ENCODE data around the gene SARM1.

SARM1 gene

DNA sequence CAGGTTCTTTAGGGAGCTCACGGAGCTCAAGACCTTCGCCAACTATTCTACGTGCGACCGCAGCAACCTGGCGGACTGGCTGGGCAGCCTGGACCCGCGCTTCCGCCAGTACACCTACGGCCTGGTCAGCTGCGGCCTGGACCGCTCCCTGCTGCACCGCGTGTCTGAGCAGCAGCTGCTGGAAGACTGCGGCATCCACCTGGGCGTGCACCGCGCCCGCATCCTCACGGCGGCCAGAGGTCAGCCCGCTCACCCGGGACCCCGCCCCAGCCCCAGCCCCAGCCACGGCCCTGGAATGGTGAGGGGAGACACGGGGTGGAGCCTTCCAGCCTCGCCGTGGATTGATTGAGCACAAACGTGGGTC is 13.5 kb downstream of the SARM1 start:
- Histone ChIP-seq H3K4me1 (ENCODE audit: control insufficient read depth, insufficient read depth, low read length) (peaks cover 8% of the 10 kb centered on the region), H3K27ac (ENCODE audit: low read length) (no peak overlapping the region), H3K36me3 (ENCODE audit: control insufficient read depth in 2 of 2, insufficient read depth in 2 of 2, low read length in 2 of 2) (peaks cover 8 to 12% of the 10 kb centered on the region in 2 donors), H3K9me3 (ENCODE audit: control insufficient read depth in 2 of 2, low read length in 2 of 2) (no peaks in the 10 kb centered on the region), H3K4me3 (ENCODE audit: low read length in 2 of 2) (peak overlapping the region; percentile 12 to 59), H3K27me3 (ENCODE audit: control insufficient read depth in 1 of 2, insufficient read depth in 2 of 2, low read length in 2 of 2) (no peaks in the 10 kb centered on the region), H3K9ac (ENCODE audit: low read length in 2 of 2) (no peak overlapping the region)

DNA sequence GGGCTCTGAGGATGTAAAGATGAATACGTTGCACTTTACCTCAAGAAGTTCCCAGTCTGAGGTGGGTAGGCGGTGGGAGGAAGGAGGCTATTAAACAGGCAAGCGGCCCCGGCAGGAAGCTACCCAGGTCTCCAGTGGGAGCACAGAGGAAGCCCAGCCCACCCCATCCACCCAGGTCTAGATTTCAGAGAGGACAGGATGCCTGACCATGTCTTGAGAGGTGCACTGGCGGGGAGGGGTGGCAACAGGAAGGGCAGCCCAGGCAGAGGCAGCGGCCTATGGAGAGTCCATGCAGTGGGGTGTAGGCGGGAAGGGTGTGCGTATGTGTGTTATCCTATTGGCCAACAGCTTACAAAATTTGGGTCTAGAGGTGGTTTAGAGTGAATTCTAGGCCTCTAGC is 13.9 kb downstream of the SARM1 start:
- Histone ChIP-seq H3K9me3 (ENCODE audit: control insufficient read depth in 2 of 2, low read length in 2 of 2) (no peaks in the 10 kb centered on the region), H3K4me3 (ENCODE audit: low read length in 2 of 2) (no peak overlapping the region), H3K4me1 (ENCODE audit: control insufficient read depth, insufficient read depth, low read length) (peaks cover 8% of the 10 kb centered on the region), H3K27ac (ENCODE audit: low read length) (no peak overlapping the region), H3K36me3 (ENCODE audit: control insufficient read depth in 2 of 2, insufficient read depth in 2 of 2, low read length in 2 of 2) (peaks cover 12% of the 10 kb centered on the region in 2 donors), H3K9ac (ENCODE audit: low read length in 2 of 2) (no peak overlapping the region), H3K27me3 (ENCODE audit: control insufficient read depth in 1 of 2, insufficient read depth in 2 of 2, low read length in 2 of 2) (no peaks in the 10 kb centered on the region)

DNA sequence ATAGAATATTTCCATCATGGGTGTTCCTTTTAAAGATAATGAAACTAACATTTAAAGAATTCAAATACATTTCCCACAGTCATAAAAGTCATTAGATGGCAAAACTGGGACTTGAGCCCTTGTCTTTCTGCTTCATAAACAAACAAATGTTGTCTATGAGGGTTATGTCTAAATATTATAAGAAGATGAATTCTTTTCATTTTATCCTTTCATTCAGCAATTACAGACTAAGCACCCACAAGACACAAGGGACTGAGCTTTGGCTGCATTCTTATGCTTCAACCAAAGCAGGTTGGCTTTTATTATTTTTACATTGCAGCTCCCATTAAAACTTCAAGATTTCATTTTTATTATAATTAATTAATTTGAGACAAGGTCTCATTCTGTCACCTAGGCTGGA is 14.9 kb downstream of the SARM1 start:
- Histone ChIP-seq H3K4me3 (ENCODE audit: low read length in 2 of 2) (no peak overlapping the region), H3K9ac (ENCODE audit: low read length in 2 of 2) (no peak overlapping the region), H3K9me3 (ENCODE audit: control insufficient read depth in 2 of 2, low read length in 2 of 2) (no peaks in the 10 kb centered on the region), H3K4me1 (ENCODE audit: control insufficient read depth, insufficient read depth, low read length) (peaks cover 6% of the 10 kb centered on the region), H3K27ac (ENCODE audit: low read length) (no peak overlapping the region), H3K36me3 (ENCODE audit: control insufficient read depth in 2 of 2, insufficient read depth in 2 of 2, low read length in 2 of 2) (peaks cover 19 to 20% of the 10 kb centered on the region in 2 donors), H3K27me3 (ENCODE audit: control insufficient read depth in 1 of 2, insufficient read depth in 2 of 2, low read length in 2 of 2) (no peaks in the 10 kb centered on the region)

DNA sequence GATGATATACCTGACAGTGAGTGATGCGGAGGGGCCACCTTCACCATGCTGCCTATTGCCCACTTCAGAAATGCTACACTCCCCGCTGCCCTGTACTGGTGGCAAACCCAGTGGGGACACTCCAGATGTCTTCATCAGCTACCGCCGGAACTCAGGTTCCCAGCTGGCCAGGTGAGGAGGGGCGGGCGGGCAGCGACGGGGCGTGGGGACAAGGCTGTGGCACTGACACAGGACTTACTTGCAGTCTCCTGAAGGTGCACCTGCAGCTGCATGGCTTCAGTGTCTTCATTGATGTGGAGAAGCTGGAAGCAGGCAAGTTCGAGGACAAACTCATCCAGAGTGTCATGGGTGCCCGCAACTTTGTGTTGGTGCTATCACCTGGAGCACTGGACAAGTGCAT is 16.6 kb downstream of the SARM1 start:
- H3K4me3 ChIP-seq (ENCODE audit: low read length in 2 of 2), result no peak overlapping the region
- peaks cover 3% of the 10 kb centered on the region for H3K4me1 ChIP-seq (ENCODE audit: control insufficient read depth, insufficient read depth, low read length)
- no peaks in the 10 kb centered on the region for H3K9me3 ChIP-seq (ENCODE audit: control insufficient read depth in 2 of 2, low read length in 2 of 2)
- H3K27me3 ChIP-seq (ENCODE audit: control insufficient read depth in 1 of 2, insufficient read depth in 2 of 2, low read length in 2 of 2), result no peaks in the 10 kb centered on the region
- no peak overlapping the region for H3K9ac ChIP-seq (ENCODE audit: low read length in 2 of 2)
- H3K36me3 ChIP-seq (ENCODE audit: control insufficient read depth in 2 of 2, insufficient read depth in 2 of 2, low read length in 2 of 2), result peaks cover 25 to 28% of the 10 kb centered on the region in 2 donors
- no peak overlapping the region for H3K27ac ChIP-seq (ENCODE audit: low read length)

DNA sequence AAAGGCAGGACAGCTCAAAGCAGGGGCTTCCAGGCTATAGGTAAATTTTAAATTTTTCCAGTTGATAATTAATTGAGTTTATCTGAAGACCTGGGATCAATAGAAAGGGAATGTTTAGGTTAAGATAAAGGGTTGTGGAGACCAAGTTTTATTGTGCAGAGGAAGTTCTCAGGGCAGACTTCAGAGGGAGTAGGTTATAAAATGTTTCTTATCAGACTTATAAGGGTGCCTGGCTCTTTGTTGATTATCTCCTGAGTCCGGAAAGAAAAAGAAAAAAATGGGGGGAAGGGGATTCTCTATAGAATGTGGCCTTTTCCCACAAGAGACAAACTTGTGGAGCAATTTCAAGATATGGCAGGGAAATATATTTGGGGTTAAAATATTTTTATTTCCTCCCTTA is 18.6 kb downstream of the SARM1 start:
- no peaks in the 10 kb centered on the region for H3K9me3 ChIP-seq (ENCODE audit: control insufficient read depth in 2 of 2, low read length in 2 of 2)
- no peaks in the 10 kb centered on the region for H3K27me3 ChIP-seq (ENCODE audit: control insufficient read depth in 1 of 2, insufficient read depth in 2 of 2, low read length in 2 of 2)
- H3K4me1 ChIP-seq (ENCODE audit: control insufficient read depth, insufficient read depth, low read length), result no peaks in the 10 kb centered on the region
- H3K27ac ChIP-seq (ENCODE audit: low read length), result no peak overlapping the region
- H3K4me3 ChIP-seq (ENCODE audit: low read length in 2 of 2), result no peak overlapping the region
- peaks cover 25 to 30% of the 10 kb centered on the region in 2 donors for H3K36me3 ChIP-seq (ENCODE audit: control insufficient read depth in 2 of 2, insufficient read depth in 2 of 2, low read length in 2 of 2)
- H3K9ac ChIP-seq (ENCODE audit: low read length in 2 of 2), result no peak overlapping the region

DNA sequence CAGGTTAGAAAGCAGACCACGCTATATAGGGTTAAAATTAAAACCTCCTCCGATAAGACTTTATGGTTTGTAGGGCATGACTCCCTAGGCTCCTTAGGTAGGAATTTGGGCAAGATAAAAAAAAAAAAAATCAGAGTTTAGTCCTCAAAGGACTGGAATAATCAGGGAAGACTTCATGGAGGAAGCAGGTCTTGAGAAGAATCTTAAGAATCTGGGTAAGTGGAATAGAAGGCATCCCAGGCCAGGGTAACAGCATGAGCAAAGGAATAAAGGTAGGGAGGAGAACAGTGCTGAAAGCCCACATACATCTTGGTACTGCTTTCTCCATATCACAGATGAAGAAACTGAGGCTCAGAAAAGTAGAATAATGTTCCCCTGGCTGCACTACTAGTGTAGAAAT is 19.1 kb downstream of the SARM1 start:
- Histone ChIP-seq H3K9me3 (ENCODE audit: control insufficient read depth in 2 of 2, low read length in 2 of 2) (no peaks in the 10 kb centered on the region), H3K27ac (ENCODE audit: low read length) (no peak overlapping the region), H3K27me3 (ENCODE audit: control insufficient read depth in 1 of 2, insufficient read depth in 2 of 2, low read length in 2 of 2) (no peaks in the 10 kb centered on the region), H3K4me3 (ENCODE audit: low read length in 2 of 2) (no peak overlapping the region), H3K9ac (ENCODE audit: low read length in 2 of 2) (no peak overlapping the region), H3K36me3 (ENCODE audit: control insufficient read depth in 2 of 2, insufficient read depth in 2 of 2, low read length in 2 of 2) (peaks cover 25 to 30% of the 10 kb centered on the region in 2 donors), H3K4me1 (ENCODE audit: control insufficient read depth, insufficient read depth, low read length) (no peaks in the 10 kb centered on the region)

DNA sequence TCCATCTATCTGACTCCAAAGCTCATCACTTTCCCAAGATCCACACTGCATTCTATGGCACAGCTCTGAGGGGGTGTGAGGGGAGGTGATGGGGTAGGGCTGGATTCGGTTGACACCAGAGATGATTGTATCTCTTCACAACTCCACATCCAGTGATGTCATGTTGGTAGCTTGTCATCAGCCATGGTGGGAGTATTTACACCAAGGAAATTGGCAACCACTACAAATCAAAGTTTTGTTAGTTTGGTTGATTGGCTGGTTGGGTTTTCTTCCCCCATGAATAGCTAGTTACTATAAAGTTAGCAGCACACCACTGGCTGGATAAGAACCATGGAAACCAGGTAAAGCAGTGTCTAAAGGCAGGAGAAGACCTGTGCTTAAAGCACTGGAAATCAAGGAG is 19.5 kb downstream of the SARM1 start:
- H3K4me1 ChIP-seq (ENCODE audit: control insufficient read depth, insufficient read depth, low read length), result no peaks in the 10 kb centered on the region
- H3K9ac ChIP-seq (ENCODE audit: low read length in 2 of 2), result no peak overlapping the region
- peaks cover 29 to 34% of the 10 kb centered on the region in 2 donors for H3K36me3 ChIP-seq (ENCODE audit: control insufficient read depth in 2 of 2, insufficient read depth in 2 of 2, low read length in 2 of 2)
- H3K9me3 ChIP-seq (ENCODE audit: control insufficient read depth in 2 of 2, low read length in 2 of 2), result no peaks in the 10 kb centered on the region
- H3K27ac ChIP-seq (ENCODE audit: low read length), result no peak overlapping the region
- no peak overlapping the region for H3K4me3 ChIP-seq (ENCODE audit: low read length in 2 of 2)
- no peaks in the 10 kb centered on the region for H3K27me3 ChIP-seq (ENCODE audit: control insufficient read depth in 1 of 2, insufficient read depth in 2 of 2, low read length in 2 of 2)

DNA sequence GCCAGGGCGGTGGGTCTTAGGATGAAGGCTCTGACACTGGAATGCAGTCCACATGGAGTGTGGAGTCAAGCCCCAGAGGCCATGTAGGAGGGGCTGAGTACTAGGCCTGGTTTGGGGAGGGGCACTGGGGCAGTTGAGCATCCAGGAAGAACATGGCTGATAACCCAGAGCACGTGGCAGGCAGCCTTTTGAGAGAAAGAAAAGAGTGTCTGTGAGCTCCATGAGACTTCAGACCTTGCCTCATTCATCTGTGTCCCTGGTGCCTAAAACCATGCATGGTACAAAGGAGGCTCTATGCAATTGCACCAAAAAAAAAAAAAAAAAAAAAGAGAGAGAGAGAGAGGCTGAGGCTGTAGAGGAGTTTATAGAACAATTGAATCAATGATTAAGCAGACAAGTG is 19.9 kb downstream of the SARM1 start:
- Histone ChIP-seq H3K9me3 (ENCODE audit: control insufficient read depth in 2 of 2, low read length in 2 of 2) (no peaks in the 10 kb centered on the region), H3K27me3 (ENCODE audit: control insufficient read depth in 1 of 2, insufficient read depth in 2 of 2, low read length in 2 of 2) (no peaks in the 10 kb centered on the region), H3K27ac (ENCODE audit: low read length) (no peak overlapping the region), H3K4me3 (ENCODE audit: low read length in 2 of 2) (no peak overlapping the region), H3K36me3 (ENCODE audit: control insufficient read depth in 2 of 2, insufficient read depth in 2 of 2, low read length in 2 of 2) (peaks cover 30 to 37% of the 10 kb centered on the region in 2 donors), H3K4me1 (ENCODE audit: control insufficient read depth, insufficient read depth, low read length) (no peaks in the 10 kb centered on the region), H3K9ac (ENCODE audit: low read length in 2 of 2) (no peak overlapping the region)

DNA sequence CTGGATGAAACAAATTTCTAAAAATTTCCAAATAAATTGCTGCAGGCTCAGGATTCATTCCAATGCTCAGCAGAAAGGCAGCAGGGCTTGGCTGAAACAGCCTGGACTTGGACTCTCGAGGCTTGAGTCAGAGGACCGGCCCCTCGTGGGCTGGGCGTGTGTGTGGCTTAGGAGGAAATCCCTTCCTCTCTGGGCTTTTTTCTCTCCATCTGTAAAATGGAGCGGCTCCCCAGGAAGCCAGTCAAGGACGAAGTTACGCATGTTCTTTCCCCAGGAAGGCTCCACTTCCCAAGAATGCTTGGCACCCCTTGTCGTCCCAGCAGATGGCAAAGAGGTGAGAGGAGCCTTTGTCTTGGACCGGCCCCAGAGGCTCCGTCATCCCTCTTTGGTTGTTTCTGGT is 21.0 kb downstream of the SARM1 start:
- Histone ChIP-seq H3K4me1 (ENCODE audit: control insufficient read depth, insufficient read depth, low read length) (no peaks in the 10 kb centered on the region), H3K4me3 (ENCODE audit: low read length in 2 of 2) (no peak overlapping the region), H3K27me3 (ENCODE audit: control insufficient read depth in 1 of 2, insufficient read depth in 2 of 2, low read length in 2 of 2) (no peaks in the 10 kb centered on the region), H3K27ac (ENCODE audit: low read length) (no peak overlapping the region), H3K36me3 (ENCODE audit: control insufficient read depth in 2 of 2, insufficient read depth in 2 of 2, low read length in 2 of 2) (peaks cover 30 to 41% of the 10 kb centered on the region in 2 donors), H3K9ac (ENCODE audit: low read length in 2 of 2) (no peak overlapping the region), H3K9me3 (ENCODE audit: control insufficient read depth in 2 of 2, low read length in 2 of 2) (no peaks in the 10 kb centered on the region)

DNA sequence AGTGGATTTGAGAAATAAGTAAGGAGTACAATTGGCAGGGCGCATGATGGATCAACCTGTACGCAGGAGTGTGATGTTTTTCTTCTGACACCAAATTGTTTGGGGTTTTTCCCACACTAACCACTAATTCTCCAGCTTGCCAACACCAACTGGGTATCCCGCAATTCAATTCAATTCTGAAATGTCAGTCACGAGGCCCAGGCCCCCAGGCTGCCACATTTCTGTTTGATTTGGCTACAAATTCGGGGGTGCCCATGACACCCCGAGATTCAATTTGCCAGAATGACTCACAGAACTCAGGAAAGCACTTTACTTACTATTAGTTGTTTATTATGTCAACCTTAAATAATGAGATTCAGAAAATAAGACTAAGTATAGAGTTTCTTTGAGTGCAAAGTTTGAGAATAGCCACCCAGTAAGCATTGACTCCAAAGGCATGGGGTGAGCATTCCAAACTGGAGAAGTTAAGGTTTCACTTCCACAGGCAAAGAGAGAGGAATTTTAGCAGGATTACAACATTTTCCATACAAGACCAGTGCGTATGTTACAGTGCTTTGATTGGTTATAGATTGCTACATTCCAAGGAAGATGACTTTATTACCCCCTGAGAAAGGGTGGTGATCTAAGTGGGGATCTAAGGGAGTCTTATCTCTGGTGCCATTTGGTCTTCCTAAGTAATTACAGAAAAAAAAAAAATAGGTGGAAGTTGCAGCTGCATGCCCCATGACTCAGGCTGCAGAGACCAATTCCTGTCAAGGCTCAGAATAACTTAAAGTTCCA is 23.0 kb downstream of the SARM1 start:
- H3K9me3 ChIP-seq (ENCODE audit: control insufficient read depth in 2 of 2, low read length in 2 of 2), result no peaks in the 10 kb centered on the region
- H3K4me1 ChIP-seq (ENCODE audit: control insufficient read depth, insufficient read depth, low read length), result no peaks in the 10 kb centered on the region
- H3K27me3 ChIP-seq (ENCODE audit: control insufficient read depth in 1 of 2, insufficient read depth in 2 of 2, low read length in 2 of 2), result no peaks in the 10 kb centered on the region
- no peak overlapping the region for H3K9ac ChIP-seq (ENCODE audit: low read length in 2 of 2)
- peaks cover 24 to 54% of the 10 kb centered on the region in 2 donors for H3K36me3 ChIP-seq (ENCODE audit: control insufficient read depth in 2 of 2, insufficient read depth in 2 of 2, low read length in 2 of 2)
- no peak overlapping the region for H3K4me3 ChIP-seq (ENCODE audit: low read length in 2 of 2)
- no peak overlapping the region for H3K27ac ChIP-seq (ENCODE audit: low read length)

DNA sequence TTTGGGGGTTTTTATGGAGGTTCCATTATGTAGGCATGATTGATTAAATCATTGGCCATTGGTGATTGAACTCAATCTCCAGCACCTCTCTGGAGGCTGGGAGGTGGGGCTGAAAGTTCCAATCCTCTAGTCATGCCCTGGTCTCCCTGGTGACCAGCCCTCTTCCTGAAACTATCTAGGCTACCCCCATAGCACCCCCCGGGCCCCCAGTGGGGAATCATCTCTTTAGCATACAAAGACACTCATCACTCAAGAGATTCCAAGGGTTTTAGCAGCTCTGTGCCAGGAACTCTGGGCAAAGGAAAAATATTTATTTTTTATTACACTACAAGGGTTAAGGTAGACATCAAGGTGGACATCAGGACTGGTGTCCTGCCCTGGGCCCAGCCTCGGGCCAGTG is 23.9 kb downstream of the SARM1 start:
- Histone ChIP-seq H3K27ac (ENCODE audit: low read length) (no peak overlapping the region), H3K36me3 (ENCODE audit: control insufficient read depth in 2 of 2, insufficient read depth in 2 of 2, low read length in 2 of 2) (peaks cover 24 to 47% of the 10 kb centered on the region in 2 donors), H3K4me1 (ENCODE audit: control insufficient read depth, insufficient read depth, low read length) (no peaks in the 10 kb centered on the region), H3K4me3 (ENCODE audit: low read length in 2 of 2) (no peak overlapping the region), H3K9me3 (ENCODE audit: control insufficient read depth in 2 of 2, low read length in 2 of 2) (no peaks in the 10 kb centered on the region), H3K9ac (ENCODE audit: low read length in 2 of 2) (no peak overlapping the region), H3K27me3 (ENCODE audit: control insufficient read depth in 1 of 2, insufficient read depth in 2 of 2, low read length in 2 of 2) (no peaks in the 10 kb centered on the region)
